CD1c-positive myeloid dendritic cell (primary cell): ENCODE data around the gene PTH.

Experiments
- DNase-seq: peaks from one replicate; pipeline ENCODE4 v3.0.0-alpha.2; 2016; ENCODE audit errors: extremely low spot score

Gene PTH

GRCh38 chr11:13449522-13449921, 46.3 kb downstream of the PTH start:
- DNase-seq = no peak

- peak; percentile 56 for DNase-seq
These were observed 46.9 kb downstream of the PTH start for GRCh38 chr11:13448876-13449275.

- DNase-seq = no peak
These were observed 49.4 kb downstream of the PTH start for GRCh38 chr11:13446444-13446843.

GRCh38 chr11:13445588-13445987, 50.2 kb downstream of the PTH start:
- DNase-seq = no peak
